Stimulated activated CD8-positive, alpha-beta memory T cell treated with anti-CD3 and anti-CD28 coated beads, Interleukin-12 subunit alpha, Interleukin-12 subunit beta, amount 100 ng/mL, for 24 hours (primary cell): Measurements from ENCODE around the gene CGREF1.
"Not testable (repeated sequence)": the region's sequence is repeated elsewhere in the genome, so short reads cannot be mapped to it uniquely, and the experiment has no call there.

ENCODE experiments used
- DNase-seq: peaks from one replicate; pipeline ENCODE4 v3.0.0-alpha.2; 2020; ENCODE audit errors: extremely low read depth

Gene CGREF1

DNA sequence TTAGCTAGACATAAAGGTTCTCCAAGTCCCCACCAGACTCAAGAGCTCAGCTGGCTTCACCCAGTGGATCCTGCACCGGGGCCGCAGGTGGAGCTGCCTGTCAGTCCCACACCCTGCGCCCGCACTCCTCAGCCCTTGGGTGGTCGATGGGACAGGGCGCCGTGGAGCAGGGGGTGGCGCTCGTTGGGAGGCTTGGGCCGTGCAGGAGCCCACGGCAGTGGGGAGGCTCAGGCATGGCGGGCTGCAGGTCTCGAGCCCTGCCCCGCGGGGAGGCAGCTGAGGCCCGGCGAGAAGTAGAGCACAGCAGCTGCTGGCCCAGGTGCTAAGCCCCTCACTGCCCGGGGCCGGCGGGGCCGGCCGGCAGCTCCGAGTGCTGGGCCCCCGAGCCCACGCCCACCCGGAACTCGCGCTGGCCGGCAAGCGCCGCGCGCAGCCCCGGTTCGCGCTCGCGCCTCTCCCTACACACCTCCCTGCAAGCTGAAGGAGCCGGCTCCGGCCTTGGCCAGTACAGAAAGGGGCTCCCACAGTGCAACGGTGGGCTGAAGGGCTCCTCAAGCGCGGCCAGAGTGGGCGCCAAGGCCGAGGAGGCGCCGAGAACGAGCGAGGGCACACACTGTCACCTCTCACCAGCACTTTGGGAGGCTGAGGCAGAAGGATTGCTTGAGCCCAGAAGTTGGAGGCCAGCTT, 7.4 kb downstream of the CGREF1 start:
- not testable (repeated sequence) for DNase-seq

DNA sequence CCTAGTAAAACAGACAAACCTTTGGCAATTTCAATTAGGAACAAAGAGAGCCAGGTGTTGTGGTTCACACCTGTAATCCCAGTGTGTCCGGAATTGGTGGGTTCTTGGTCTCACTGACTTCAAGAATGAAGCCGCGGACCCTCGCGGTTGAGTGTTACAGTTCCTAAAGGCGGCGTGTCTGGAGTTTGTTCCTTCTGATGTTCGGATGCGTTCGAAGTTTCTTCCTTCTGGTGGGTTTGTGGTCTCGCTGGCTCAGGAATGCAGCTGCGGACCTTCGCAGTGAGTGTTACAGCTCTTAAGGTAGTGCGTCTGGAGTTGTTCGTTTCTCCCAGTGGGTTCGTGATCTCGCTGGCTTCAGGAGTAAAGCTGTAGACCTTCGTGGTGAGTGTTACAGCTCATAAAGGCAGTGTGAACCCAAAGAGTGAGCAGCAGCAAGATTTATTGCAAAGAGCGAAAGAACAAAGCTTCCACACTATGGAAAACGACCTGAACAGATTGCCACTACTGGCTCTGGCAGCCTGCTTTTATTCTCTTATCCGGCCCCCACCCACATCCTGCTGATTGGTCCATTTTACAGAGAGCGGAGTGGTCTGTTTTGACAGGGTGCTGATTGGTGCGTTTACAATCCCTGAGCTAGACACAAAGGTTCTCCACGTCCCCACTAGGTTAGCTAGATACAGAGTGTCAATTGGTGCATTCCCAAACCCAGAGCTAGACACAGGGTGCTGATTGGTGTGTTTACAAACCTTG, 8.2 kb downstream of the CGREF1 start:
- DNase-seq = not testable (repeated sequence)

DNA sequence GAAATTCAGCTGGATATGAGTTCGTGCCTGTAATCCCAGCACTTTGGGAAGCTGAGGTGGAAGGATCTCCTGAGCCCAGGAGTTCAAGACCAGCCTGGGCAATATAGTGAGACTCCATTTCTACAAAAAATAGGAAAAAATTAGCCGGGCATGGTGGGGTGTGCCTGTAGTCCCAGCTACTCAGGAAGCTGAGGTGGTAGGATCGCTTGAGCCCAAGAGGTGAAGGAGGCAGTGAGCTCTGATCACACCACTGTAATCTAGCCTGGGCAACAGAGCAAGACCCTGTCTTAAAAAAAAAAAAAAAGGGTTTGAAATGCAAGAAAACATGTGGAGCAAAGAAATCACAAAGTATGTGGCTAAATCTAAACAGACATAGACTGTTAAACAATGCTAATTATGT, 9.8 kb downstream of the CGREF1 start:
- no peak for DNase-seq

DNA sequence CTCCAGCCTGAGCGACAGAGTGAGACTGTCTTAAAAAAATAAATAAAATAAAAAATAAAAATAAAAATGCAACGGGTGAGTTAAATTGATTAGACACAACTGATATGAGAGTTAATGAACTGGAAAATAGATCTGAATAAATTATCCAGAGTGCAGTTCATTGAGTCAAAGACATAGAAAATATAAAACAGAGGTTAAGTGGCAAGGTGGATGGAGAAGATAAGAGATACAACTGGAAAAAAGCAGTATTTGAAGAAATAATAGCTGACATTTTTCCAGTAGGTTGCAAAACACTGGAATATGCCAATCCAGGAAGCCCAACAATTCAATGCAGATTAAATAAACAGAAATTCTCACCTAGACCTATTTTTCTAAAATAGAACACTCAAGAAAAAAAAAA, 10.7 kb downstream of the CGREF1 start:
- DNase-seq = no peak

DNA sequence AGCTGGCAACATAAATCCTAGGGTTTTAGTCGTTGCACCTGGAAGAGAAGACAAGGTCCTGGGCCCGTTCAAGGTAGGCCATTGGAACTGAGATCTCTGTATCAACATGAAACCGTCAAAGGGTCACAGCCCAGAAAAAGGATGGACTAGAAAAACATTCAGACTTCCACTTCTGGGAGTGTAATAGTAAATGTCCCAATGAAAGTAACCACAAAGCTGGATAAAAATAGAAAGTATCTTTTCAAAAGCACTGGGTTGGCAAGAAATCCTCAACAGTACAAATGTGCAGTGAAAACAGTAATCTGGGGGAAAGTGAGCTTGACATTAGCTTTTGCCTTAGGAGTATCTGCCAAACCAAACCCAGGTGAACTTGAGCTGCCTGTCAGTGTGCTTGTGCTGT, 12.9 kb downstream of the CGREF1 start:
- no peak for DNase-seq

DNA sequence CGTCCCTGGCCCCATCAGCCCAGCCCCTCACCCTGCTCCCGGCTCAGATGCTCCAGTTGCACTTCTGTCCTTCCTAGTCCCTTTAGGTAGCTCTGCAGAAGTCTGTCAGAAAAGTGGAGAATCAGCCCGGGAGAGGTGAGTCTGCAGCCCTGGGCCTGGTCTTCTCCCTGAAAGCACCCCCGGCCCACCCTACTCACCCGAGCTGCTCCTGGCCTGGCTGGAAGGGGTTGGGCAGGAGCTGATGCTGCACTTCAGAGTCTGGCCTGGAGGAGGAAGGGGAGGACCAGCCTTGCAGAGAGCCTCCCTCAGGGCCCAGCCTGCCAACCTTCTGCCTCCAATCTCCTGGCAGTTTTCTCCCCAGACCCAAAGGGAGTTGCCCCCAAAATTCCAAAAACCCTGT, 16.6 kb downstream of the CGREF1 start:
- DNase-seq = no peak

DNA sequence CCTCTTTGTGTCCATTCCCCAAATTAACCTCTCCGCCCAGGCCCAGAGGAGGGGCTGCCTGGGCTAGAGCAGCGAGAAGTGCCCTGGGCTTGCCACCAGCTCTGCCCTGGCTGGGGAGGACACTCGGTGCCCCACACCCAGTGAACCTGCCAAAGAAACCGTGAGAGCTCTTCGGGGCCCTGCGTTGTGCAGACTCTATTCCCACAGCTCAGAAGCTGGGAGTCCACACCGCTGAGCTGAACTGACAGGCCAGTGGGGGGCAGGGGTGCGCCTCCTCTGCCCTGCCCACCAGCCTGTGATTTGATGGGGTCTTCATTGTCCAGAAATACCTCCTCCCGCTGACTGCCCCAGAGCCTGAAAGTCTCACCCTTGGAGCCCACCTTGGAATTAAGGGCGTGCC, 18.9 kb downstream of the CGREF1 start:
- DNase-seq = no peak

DNA sequence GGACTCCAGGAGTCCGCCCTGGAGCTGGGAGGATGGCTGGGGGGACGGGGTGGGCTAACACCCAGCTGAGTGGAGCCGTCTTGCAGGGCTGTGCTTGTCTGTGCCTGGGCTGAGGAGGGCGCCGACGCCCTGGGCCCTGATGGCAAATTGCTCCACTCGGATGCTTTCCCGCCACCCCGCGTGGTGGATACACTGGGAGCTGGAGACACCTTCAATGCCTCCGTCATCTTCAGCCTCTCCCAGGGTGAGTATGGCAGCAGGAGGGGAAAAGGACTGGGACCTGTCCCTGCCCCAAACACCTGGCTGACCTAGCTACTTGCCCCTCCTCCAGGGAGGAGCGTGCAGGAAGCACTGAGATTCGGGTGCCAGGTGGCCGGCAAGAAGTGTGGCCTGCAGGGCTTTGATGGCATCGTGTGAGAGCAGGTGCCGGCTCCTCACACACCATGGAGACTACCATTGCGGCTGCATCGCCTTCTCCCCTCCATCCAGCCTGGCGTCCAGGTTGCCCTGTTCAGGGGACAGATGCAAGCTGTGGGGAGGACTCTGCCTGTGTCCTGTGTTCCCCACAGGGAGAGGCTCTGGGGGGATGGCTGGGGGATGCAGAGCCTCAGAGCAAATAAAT, 19.5 kb downstream of the CGREF1 start:
- DNase-seq = no peak

GRCh38 chr2:27097341-27097740, 21.6 kb downstream of the CGREF1 start:
- no peak for DNase-seq

DNA sequence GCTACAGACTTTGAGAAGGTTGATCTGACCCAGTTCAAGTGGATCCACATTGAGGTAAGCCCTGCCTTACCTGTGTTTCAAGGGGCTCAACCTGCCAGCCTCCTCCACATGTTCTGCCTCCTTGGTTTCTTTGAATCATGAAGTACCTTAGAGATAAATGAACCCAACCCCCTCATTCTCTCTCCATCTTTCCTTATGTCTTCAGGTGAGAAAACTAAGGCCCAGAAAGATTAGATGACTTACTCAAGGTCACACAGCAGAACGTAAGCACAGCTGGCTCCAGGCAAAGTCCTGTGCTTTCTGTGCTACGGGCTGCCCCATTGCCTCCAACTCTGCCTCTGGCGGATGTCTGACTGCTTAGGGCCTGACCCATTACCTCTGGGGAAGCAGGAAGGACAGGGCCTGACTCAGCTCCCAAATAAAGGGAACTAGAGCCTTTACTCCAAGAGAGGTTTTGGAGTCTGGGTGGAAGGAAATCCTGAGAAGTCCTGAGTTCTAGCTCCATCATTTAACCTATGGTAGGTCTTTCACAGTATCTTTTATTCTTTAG, 22.1 kb downstream of the CGREF1 start:
- no peak for DNase-seq

- DNase-seq = no peak
Observed at GRCh38 chr2:27095745-27096651, 22.9 kb downstream of the CGREF1 start.

GRCh38 chr2:27095427-27095744, 23.5 kb downstream of the CGREF1 start:
- DNase-seq = no peak

DNA sequence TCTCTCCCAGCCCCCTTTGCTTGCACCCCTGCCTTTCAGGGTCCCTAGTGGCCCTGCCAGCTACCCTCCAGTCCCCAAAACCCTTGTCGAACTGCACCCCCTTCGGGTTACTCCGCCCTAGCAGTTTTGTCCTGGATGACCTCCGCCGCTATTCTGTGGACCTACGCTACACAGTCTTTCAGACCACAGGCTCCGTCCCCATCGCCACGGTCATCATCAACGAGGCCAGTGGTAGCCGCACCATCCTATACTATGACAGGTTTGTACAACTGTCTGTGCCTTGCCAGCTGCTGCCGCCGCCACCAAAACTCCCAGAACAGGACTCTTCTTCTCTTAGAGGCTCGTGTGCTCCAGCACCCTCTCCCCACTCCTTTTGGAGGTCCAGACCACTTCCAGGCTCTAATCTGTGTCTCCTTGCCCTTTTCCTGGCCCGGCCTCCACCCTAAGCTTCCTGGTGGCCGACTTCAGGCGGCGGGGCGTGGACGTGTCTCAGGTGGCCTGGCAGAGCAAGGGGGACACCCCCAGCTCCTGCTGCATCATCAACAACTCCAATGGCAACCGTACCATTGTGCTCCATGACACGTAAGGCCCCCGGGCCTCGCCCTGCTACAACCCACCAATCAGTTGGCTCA, 24.5 kb downstream of the CGREF1 start:
- no peak for DNase-seq

DNA sequence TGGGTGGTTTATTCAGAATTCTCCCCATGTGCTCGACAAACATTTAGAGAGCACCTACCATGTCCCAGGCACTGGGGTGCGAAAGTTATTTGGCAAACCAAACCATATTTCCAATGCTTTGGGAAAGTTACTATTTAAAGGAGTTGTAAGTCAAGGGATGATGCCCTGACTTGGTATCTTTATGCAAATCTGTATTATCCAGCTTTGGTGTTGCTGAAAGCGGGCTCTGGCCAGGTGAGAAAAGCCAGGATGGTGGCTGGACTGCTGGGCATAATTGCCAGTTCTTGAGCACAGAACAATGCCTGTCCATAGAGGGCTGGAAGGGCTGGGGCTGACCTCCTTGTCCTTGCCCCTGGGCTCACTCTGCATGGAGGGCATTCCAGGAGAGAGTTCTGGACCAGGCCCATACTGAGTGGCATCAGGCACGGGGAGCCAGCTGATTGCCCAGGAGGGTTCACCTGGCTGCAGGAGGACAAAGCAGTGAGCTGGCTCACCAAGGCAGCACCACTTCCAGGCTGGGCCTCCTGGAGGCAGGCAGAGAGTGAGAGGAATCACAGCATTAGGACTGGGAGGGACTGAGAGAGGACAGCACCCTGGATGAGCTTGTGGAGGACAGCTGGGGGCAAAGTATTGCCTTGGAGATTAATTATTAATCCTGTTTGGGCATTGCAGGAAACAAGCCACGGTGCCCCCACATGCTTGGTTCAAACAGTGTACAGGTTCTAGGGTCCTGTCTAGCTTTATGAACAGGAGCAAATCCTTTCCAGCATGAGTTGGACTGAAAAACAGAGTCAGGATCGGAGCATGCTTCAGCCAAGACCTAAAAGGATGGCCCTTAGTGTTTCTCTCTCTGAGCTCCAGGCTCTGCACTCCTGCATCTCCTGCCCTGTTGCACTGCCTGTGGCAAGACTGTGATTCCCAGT, 25.2 kb downstream of the CGREF1 start:
- DNase-seq = no peak

DNA sequence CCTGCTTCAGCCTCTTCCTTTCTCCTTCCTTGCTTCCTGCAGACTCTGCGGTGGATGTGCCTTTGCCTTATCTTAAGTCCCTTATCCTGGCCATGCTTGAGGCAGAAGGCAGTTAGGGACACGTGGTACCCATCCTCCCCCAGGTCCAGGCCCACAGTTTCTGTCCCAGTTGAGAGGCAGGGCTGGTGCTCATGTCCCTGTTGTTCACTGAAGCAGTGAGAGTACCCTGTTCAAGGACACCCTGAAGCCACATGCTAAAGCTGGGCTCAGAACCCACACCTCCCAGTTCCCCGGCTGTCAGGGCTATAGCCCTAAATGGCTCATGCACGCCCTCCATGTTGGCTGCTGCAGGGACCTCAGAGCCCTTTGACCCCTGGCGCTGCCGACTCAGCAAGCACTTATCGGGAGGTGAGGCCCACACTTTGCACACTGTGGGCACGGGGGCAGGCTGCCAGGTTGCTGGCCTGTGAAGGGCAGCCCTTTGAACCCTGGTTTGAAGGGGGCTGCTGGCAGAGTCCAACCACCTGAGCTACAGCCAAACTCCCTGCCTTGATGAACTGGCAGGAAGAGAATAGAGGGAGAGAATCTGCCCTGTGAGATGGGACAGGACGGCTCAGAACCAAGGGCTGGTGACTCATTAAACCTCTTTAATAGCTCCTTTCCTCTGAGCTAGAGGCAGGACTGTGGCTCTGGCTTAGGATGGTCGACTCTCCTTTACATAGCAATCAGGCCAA, 26.1 kb downstream of the CGREF1 start:
- DNase-seq = no peak

- no peak for DNase-seq
Observed at GRCh38 chr2:27091746-27092695, 26.9 kb downstream of the CGREF1 start.

GRCh38 chr2:27089111-27089954, 29.6 kb downstream of the CGREF1 start:
- no peak for DNase-seq

GRCh38 chr2:27088634-27089033, 30.3 kb downstream of the CGREF1 start:
- no peak for DNase-seq
